T follicular helper cell (primary cell): Measurements from ENCODE around the gene UBXN6.
A peak's percentile ranks its signal among the peaks of the same experiment; 100 is the strongest.

Experiments used
- DNase-seq: peaks from one replicate; pipeline ENCODE4 v3.0.0-alpha.2; 2020; ENCODE audit warnings: low read depth

Gene UBXN6

GRCh38 chr19:4456843-4457653, 546 bp downstream of the UBXN6 start:
- peak; percentile 40 for DNase-seq

- DNase-seq = no peak
Observed at GRCh38 chr19:4456476-4456842, 1.1 kb downstream of the UBXN6 start.

GRCh38 chr19:4455719-4456475, 1.7 kb downstream of the UBXN6 start:
- DNase-seq = no peak

GRCh38 chr19:4454747-4455718, 2.6 kb downstream of the UBXN6 start:
- DNase-seq = no peak

GRCh38 chr19:4453232-4454179, 4.1 kb downstream of the UBXN6 start:
- no peak for DNase-seq

- DNase-seq = no peak
Observed at GRCh38 chr19:4452230-4452990, 5.2 kb downstream of the UBXN6 start.

- no peak for DNase-seq
Observed at GRCh38 chr19:4449639-4450028, 8.0 kb downstream of the UBXN6 start.

- no peak for DNase-seq
Observed at GRCh38 chr19:4449022-4449638, 8.5 kb downstream of the UBXN6 start.

- DNase-seq = no peak
Observed at GRCh38 chr19:4448147-4448985, 9.2 kb downstream of the UBXN6 start.

GRCh38 chr19:4447327-4448146, 10.1 kb downstream of the UBXN6 start:
- DNase-seq = no peak

GRCh38 chr19:4446704-4447200, 10.8 kb downstream of the UBXN6 start:
- no peak for DNase-seq

- DNase-seq = no peak
Observed at GRCh38 chr19:4445963-4446703, 11.5 kb downstream of the UBXN6 start.

- DNase-seq = no peak
Observed at GRCh38 chr19:4444765-4445741, 12.5 kb downstream of the UBXN6 start.

GRCh38 chr19:4443966-4444764, 13.4 kb downstream of the UBXN6 start:
- DNase-seq = no peak

- DNase-seq = no peak
Observed at GRCh38 chr19:4443188-4443587, 14.4 kb downstream of the UBXN6 start.
